Gastrocnemius medialis (tissue), 4 donors: ENCODE results near the gene PMVK. TPM values are rescaled to one million over a fixed set of nuclear protein-coding genes. Genes with fewer than 3 reads are reported as not detected.

Source experiments
- ATAC-seq, 2 donors: fragments of 150-250 bp; one replicate each; pipeline ENCODE4 v1.9.1; 2016
- DNase-seq, 2 donors: peaks; one replicate each; pipeline ENCODE4 v3.0.0-alpha.2; 2019
- H3K27ac ChIP-seq, 4 donors: fragments of 200-600 bp; sonication (generic); 1 replicate in 1 of 4; 2 replicates in 3 of 4; pipeline ENCODE4 v1.5.1; 2016 to 2018; ENCODE audit warnings: mild to moderate bottlenecking in 2 of 4, moderate library complexity in 1 of 4
- H3K27me3 ChIP-seq, 3 donors: fragments of 200-600 bp; sonication (generic) in 2 of 3; 1 replicate in 1 of 3; 2 replicates in 2 of 3; pipeline versions ENCODE4 v1.5.1 to v1.6.0; 2016 to 2019; ENCODE audit warnings: mild to moderate bottlenecking in 1 of 3, moderate library complexity in 1 of 3
- H3K36me3 ChIP-seq, 2 donors: fragments of 200-600 bp; sonication (generic) in 1 of 2; one replicate each; pipeline ENCODE4 v1.5.1; 2017 to 2018
- H3K4me1 ChIP-seq, 2 donors: fragments of 200-600 bp; sonication (generic) in 1 of 2; one replicate each; pipeline ENCODE4 v1.5.1; 2016 to 2017; ENCODE audit warnings: mild to moderate bottlenecking in 2 of 2
- H3K4me3 ChIP-seq, 4 donors: fragments of 200-600 bp; sonication (generic) in 3 of 4; 1 replicate in 1 of 4; 2 replicates in 3 of 4; pipeline ENCODE4 v1.5.1; 2016 to 2019; ENCODE audit warnings: mild to moderate bottlenecking in 2 of 4
- H3K9me3 ChIP-seq, 3 donors: fragments of 200-600 bp; sonication (generic) in 2 of 3; 1 replicate in 1 of 3; 2 replicates in 2 of 3; pipeline ENCODE4 v1.5.1; 2016 to 2019
- POLR2A ChIP-seq, 2 donors: fragments of 450-650 bp; IDR thresholded peaks; one replicate each; pipeline ENCODE4 v1.6.1; 2017; ENCODE audit warnings: antibody characterized with exemption in 2 of 2, mild to moderate bottlenecking in 2 of 2, moderate library complexity in 2 of 2
- in situ Hi-C, 4 donors: fragments of 200-750 bp; cut with MboI; loops; one replicate each; pipeline versions ENCODE4 v1.15.0 to v1.8.0; 2017; ENCODE audit warnings: low sequenced_read_pairs in 4 of 4
- intact Hi-C: fragments of 100-400 bp; cut with DNase I; formaldehyde crosslinking; loops from one replicate; pipeline ENCODE4 v1.15.1; 2023; ENCODE audit warnings: low total_unique reads
- total RNA-seq, 4 donors: library from RNA; depleted of rRNA; stranded (reverse); fragments of >200 nt; gene quantifications; one replicate each; pipeline versions ENCODE4 v1.1.0 to v1.2.3, GENCODE V29; 2016
- TF ChIP-seq, protein P1 (sequence below), 5 experiments: fragments of 450-650 bp in 3 of 5; fragments of 200-600 bp in 2 of 5; sonication (generic) in 2 of 5; IDR thresholded peaks in 4 of 5; conservative IDR thresholded peaks in 1 of 5; 1 replicate in 4 of 5; 2 replicates in 1 of 5; pipeline ENCODE4 v1.5.1; 2016 to 2019; ENCODE audit warnings: antibody characterized with exemption in 5 of 5, mild to moderate bottlenecking in 3 of 5, moderate library complexity in 3 of 5

Gene PMVK
- total RNA-seq, 4 donors from 2014 or later = 4.6 to 7.6 (median 6.1) TPM

DNA sequence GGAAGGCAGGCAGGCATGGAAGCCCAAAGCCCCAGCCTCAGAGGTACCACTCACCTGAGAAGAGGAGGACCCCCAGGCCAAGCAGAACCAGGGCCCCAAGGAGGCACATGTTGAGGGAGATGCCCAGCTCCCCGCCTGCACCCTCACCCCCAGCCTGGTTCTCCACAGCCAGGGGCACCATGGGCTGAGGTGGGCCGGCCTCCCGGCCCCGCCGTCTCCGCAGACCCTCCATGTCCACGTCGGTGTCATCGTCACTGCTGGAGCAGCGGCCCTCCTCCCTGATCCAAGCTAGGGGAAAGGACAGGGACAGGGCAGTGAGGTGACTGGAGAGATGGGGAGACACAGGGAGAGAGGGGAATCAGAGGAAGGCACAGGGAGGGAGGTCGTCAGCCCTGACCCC is 11.6 kb upstream of the PMVK start:
- H3K27ac ChIP-seq = no peak overlapping the region
- peaks cover 16 to 21% of the 10 kb centered on the region in 2 donors for H3K4me1 ChIP-seq
- intact Hi-C loops (no loop called here), in situ Hi-C loops (no loop called here)
- H3K27me3 ChIP-seq = no peaks in the 10 kb centered on the region
- ATAC-seq = no peak
- no peak overlapping the region for H3K4me3 ChIP-seq
- H3K36me3 ChIP-seq = peaks cover 0 to 49% of the 10 kb centered on the region in 2 donors
- DNase-seq = no peak
- H3K9me3 ChIP-seq = no peaks in the 10 kb centered on the region
- no peak for TF ChIP-seq POLR2A (IDR thresholded peaks at IDR 0.05)
- TF ChIP-seq, protein P1, sequence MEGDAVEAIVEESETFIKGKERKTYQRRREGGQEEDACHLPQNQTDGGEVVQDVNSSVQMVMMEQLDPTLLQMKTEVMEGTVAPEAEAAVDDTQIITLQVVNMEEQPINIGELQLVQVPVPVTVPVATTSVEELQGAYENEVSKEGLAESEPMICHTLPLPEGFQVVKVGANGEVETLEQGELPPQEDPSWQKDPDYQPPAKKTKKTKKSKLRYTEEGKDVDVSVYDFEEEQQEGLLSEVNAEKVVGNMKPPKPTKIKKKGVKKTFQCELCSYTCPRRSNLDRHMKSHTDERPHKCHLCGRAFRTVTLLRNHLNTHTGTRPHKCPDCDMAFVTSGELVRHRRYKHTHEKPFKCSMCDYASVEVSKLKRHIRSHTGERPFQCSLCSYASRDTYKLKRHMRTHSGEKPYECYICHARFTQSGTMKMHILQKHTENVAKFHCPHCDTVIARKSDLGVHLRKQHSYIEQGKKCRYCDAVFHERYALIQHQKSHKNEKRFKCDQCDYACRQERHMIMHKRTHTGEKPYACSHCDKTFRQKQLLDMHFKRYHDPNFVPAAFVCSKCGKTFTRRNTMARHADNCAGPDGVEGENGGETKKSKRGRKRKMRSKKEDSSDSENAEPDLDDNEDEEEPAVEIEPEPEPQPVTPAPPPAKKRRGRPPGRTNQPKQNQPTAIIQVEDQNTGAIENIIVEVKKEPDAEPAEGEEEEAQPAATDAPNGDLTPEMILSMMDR (IDR thresholded peaks at IDR 0.05 in 4 of 5, conservative IDR thresholded peaks at IDR 0.05 in 1 of 5) = no peak

DNA sequence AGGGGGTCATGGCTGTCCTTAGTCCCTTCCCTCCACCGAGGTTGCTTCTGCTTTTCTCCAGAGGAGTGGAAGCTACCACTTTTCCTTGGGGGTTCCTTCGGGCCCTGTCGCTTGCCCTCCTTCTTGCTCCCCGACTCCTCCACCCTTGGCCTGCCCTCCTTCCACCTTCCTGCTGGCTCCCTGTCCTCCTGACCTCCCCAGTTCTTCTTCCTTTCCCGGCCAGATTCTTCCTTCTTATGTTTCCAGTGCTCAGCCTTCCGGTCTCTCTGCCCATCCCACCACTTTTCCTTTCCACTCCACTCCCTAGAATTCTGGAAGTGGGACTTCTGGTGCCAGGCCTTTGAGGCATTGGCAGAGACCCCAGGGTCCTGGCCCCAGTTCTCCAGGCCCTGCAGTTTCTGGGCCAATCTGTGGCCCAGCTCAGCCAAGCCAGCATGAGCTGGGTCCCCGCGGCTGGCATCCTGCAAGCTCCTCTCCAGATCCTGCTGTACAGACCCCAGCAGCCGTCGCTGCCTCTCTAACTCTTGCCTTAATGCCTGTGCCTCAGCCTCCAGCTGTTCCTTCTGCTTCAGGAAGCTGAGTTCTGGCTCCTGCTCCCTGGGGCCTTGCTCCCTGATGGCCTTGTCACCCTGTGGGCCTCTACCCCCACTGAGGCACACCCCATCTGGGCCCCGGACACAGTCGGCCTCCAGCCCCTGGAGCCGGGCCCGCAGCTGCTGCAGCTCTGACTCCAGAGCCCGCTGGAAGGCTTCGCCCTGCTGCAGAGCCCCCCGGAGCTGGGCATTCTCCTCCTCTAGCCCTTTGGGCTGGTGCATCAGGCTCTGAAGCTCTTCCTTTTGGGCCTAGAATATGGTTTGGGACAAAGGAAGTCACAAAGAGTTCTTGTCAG is 9.7 kb upstream of the PMVK start:
- intact Hi-C loops = no loop called here
- DNase-seq = no peak
- ATAC-seq = no peak
- peak overlapping the region in 3 of 4 donors; percentile 3 to 68 (median 35) for H3K27ac ChIP-seq
- no peak overlapping the region for H3K4me3 ChIP-seq
- no peaks in the 10 kb centered on the region for H3K9me3 ChIP-seq
- H3K27me3 ChIP-seq = no peaks in the 10 kb centered on the region
- in situ Hi-C loops = no loop called here
- peaks cover 2 to 9% of the 10 kb centered on the region in 2 donors for H3K4me1 ChIP-seq
- TF ChIP-seq, protein P1 (IDR thresholded peaks at IDR 0.05 in 4 of 5, conservative IDR thresholded peaks at IDR 0.05 in 1 of 5) = no peak
- no peak for TF ChIP-seq POLR2A (IDR thresholded peaks at IDR 0.05)
- peaks cover 0 to 45% of the 10 kb centered on the region in 2 donors for H3K36me3 ChIP-seq

DNA sequence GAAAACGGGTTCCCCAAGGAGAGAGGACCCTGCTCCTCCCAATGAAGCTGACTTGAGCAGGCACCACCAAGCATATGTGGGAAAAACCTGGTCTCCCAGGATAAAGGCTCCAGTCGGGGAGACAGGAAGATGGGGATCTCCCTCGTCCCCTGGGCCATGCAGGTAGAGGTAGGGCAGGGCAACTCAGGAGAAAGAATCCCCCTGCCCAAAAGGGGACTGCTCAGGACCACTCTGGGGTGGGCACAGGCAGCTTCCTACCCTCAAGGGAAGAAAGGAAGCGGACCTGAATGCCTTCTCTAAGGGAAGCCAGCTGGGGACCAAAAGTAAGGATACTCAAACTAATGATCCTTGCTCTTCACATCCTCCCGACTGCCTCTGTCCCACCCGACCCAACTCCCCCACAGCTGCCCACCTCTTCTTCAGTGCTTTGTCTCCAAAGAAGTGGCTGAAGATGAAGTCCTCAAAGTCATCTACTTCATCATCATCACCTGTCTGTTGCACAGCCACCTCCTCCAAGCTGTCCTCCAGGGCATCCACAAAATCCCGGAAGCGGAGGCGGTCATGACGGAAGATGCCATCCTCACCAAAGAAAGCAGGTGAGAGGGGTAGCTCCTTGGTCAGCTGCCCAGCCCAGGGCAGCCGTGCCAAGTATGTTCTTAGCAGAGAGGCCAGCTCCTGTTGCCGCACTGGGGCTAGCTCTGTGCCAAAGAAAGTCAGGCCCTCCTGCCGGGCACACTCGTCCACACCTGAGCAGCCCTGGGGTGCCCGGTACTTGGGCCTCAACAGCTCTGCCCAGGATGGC is 8.8 kb upstream of the PMVK start:
- intact Hi-C loops = no loop called here

GRCh38 chr1:154944401-154945159 is 8.1 kb upstream of the PMVK start:
- Histone ChIP-seq H3K36me3 (peaks cover 0 to 32% of the 10 kb centered on the region in 2 donors), H3K4me1 (peaks cover 2 to 9% of the 10 kb centered on the region in 2 donors), H3K4me3 (no peak overlapping the region), H3K27me3 (no peaks in the 10 kb centered on the region), H3K9me3 (no peaks in the 10 kb centered on the region), H3K27ac (peak overlapping the region; percentile 10 to 68 (median 52))
- intact Hi-C loops (no loop called here), in situ Hi-C loops (no loop called here)
- TF ChIP-seq, protein P1 (IDR thresholded peaks at IDR 0.05 in 4 of 5, conservative IDR thresholded peaks at IDR 0.05 in 1 of 5) = no peak
- TF ChIP-seq POLR2A (IDR thresholded peaks at IDR 0.05) = no peak
- no peak for ATAC-seq
- no peak for DNase-seq

More for the DNA sequence above, 8.8 kb upstream of the PMVK start:
- H3K27me3 ChIP-seq = no peaks in the 10 kb centered on the region
- no peak overlapping the region for H3K4me3 ChIP-seq
- H3K9me3 ChIP-seq = no peaks in the 10 kb centered on the region
- no peak for ATAC-seq
- H3K27ac ChIP-seq = peak overlapping the region in 3 of 4 donors; percentile 10 to 68 (median 61)
- H3K4me1 ChIP-seq = peaks cover 2 to 9% of the 10 kb centered on the region in 2 donors
- H3K36me3 ChIP-seq = peaks cover 0 to 37% of the 10 kb centered on the region in 2 donors
- in situ Hi-C loops = no loop called here
- no peak for TF ChIP-seq POLR2A (IDR thresholded peaks at IDR 0.05)
- TF ChIP-seq, protein P1 (IDR thresholded peaks at IDR 0.05 in 4 of 5, conservative IDR thresholded peaks at IDR 0.05 in 1 of 5) = no peak
- no peak for DNase-seq
